GM12878 (cell line): ENCODE data around the gene FOXK1. TPM values are rescaled to one million over a fixed set of nuclear protein-coding genes. Genes with fewer than 3 reads are reported as not detected.

Experiments
- ATAC-seq: fragments of 200-7000 bp; cut with Tn5 transposase; 3 replicates; pipeline ENCODE4 v1.9.1; 2020; ENCODE audit warnings: mild to moderate bottlenecking, moderate library complexity
- BruUV-seq: library from RNA; stranded (reverse); fragments of 400-500 nt; replicated peaks from 2 replicates; lab custom pipeline; 2021; lab: Mats Ljungman, UMichigan
- CTCF ChIA-PET: fragments of 300-600 bp; sonication (Branson Sonifier 250); formaldehyde crosslinking; extraction: SDS; loops from one replicate; lab custom pipeline; 2021; ENCODE audit warnings: inconsistent platforms; lab: Yijun Ruan, JAX
- POLR2A ChIA-PET: fragments of 350-600 bp; formaldehyde crosslinking; extraction: SDS; loops from one replicate; lab custom pipeline; 2021; ENCODE audit warnings: inconsistent platforms; lab: Charles Lee
- RAD21 ChIA-PET: fragments of 300-600 bp; sonication (Branson Sonifier 250); formaldehyde crosslinking; loops from one replicate; lab custom pipeline; 2023; ENCODE audit warnings: antibody characterized with exemption; ENCODE audit not compliant: unreplicated experiment; lab: Charles Lee
- SMC1A ChIA-PET: fragments of 300-600 bp; sonication (Branson Sonifier 250); formaldehyde crosslinking; loops from one replicate; lab custom pipeline; 2023; ENCODE audit not compliant: unreplicated experiment, uncharacterized antibody; lab: Charles Lee
- DNase-seq: peaks from one replicate; pipeline ENCODE4 v3.0.0-alpha.2; 2011; ENCODE audit warnings: low read depth, low spot score
- FAIRE-seq: peaks from 3 replicates; lab custom pipeline; 2011; peaks lifted over from hg19 to GRCh38; lab: Jason Lieb, UNC
- H2AFZ ChIP-seq: 2 replicates; pipeline ENCODE4 v1.6.0; 2011; ENCODE audit warnings: low read depth, low read length, control low read depth; ENCODE audit not compliant: control insufficient read depth
- H3K27ac ChIP-seq: 2 replicates; pipeline ENCODE4 v1.5.1; 2011; ENCODE audit warnings: control low read depth; ENCODE audit not compliant: control insufficient read depth, insufficient read depth
- H3K27me3 ChIP-seq, 2 experiments: replicated peaks in 1 of 2; 2 replicates each; pipeline versions ENCODE4 v1.6.0 to v1.6.1; 2011; ENCODE audit warnings: low read length in 1 of 2; ENCODE audit not compliant: control insufficient read depth in 2 of 2, insufficient read depth in 2 of 2
- H3K36me3 ChIP-seq, 2 experiments: 2 replicates each; pipeline ENCODE4 v1.5.1; 2011; ENCODE audit warnings: low read length in 1 of 2; ENCODE audit not compliant: control insufficient read depth in 2 of 2, insufficient read depth in 2 of 2
- H3K4me1 ChIP-seq: 2 replicates; pipeline ENCODE4 v1.6.1; 2011; ENCODE audit warnings: mild to moderate bottlenecking, low read length, moderate library complexity, mixed read lengths; ENCODE audit not compliant: control insufficient read depth, insufficient read depth
- H3K4me2 ChIP-seq: 2 replicates; pipeline ENCODE4 v1.6.0; 2011; ENCODE audit warnings: control low read depth; ENCODE audit not compliant: control insufficient read depth, insufficient read depth
- H3K4me3 ChIP-seq: fragments of 200-600 bp; sonication (generic); 2 replicates; pipeline ENCODE4 v1.5.1; 2016
- H3K79me2 ChIP-seq: 2 replicates; pipeline ENCODE4 v1.6.0; 2011; ENCODE audit warnings: low read length; ENCODE audit not compliant: control insufficient read depth, insufficient read depth
- H3K9ac ChIP-seq: 2 replicates; pipeline ENCODE4 v1.8.0; 2011; ENCODE audit warnings: low read length, control low read depth, mixed read lengths; ENCODE audit not compliant: control insufficient read depth, insufficient read depth
- H3K9me3 ChIP-seq: replicated peaks from 3 replicates; pipeline ENCODE4 v1.5.1; 2011; ENCODE audit warnings: mild to moderate bottlenecking, low read length; ENCODE audit not compliant: control insufficient read depth, insufficient read depth
- H4K20me1 ChIP-seq: 2 replicates; pipeline ENCODE4 v1.6.0; 2011; ENCODE audit not compliant: control insufficient read depth, insufficient read depth
- JUND ChIP-seq: IDR thresholded peaks from 2 replicates; pipeline ENCODE4 v1.6.1; 2012; ENCODE audit warnings: low read depth, mild to moderate bottlenecking, low read length, improper control_type of control experiment, moderate library complexity
- NR2C2 ChIP-seq: IDR thresholded peaks from 2 replicates; pipeline ENCODE4 v1.6.1; 2011; ENCODE audit warnings: borderline replicate concordance, low read depth; ENCODE audit not compliant: control insufficient read depth, insufficient read length
- SIN3A ChIP-seq: IDR thresholded peaks from 2 replicates; pipeline ENCODE4 v1.6.1; 2012; ENCODE audit warnings: low read depth, low read length, improper control_type of control experiment
- SRF ChIP-seq, 2 experiments: IDR thresholded peaks; 2 replicates each; pipeline ENCODE4 v1.6.1; 2011; ENCODE audit warnings: low read depth in 2 of 2, low read length in 2 of 2, mild to moderate bottlenecking in 1 of 2, moderate library complexity in 1 of 2
- WGBS: methylation state at CpG from one replicate; pipeline ENCODE4 v1.1.6; 2016; ENCODE audit warnings: low lambda C conversion rate; ENCODE audit not compliant: insufficient replicate concordance, insufficient coverage; ENCODE audit errors: missing lambda C conversion rate; 5-methylcytosine and 5-hydroxymethylcytosine counted together
- in situ Hi-C: fragments of 300-500 bp; cut with MboI; formaldehyde crosslinking; loops from 9 replicates; pipeline ENCODE4 v1.14.3; 2018; ENCODE audit warnings: mixed read lengths
- intact Hi-C: fragments of 100-400 bp; cut with micrococcal nuclease; formaldehyde crosslinking; loops from one replicate; pipeline ENCODE4 v1.14.2; 2022; ENCODE audit not compliant: unreplicated experiment
- polyA plus RNA-seq, 11 experiments: library from polyadenylated mRNA; depleted of rRNA in 4 of 11; unstranded in 6 of 11; stranded (reverse) in 5 of 11; fragments of >200 nt; fragmentation: Nextera tagmentation in 4 of 11; fragmentation: Illumina TruSeq in 1 of 11; extraction: Ambion mirVana in 4 of 11; extraction: Trizol in 1 of 11; gene quantifications; 1 replicate in 1 of 11; 2 replicates in 10 of 11; pipeline versions ENCODE4 v1.2.1 to v1.2.3, GENCODE V29; 2011 to 2016; ENCODE audit warnings: inconsistent platforms in 2 of 11, missing spikeins in 2 of 11, low read depth in 1 of 11
- total RNA-seq, 4 experiments: library from RNA; depleted of rRNA in 3 of 4; stranded (reverse); fragments of >200 nt in 3 of 4; fragmentation: Illumina TruSeq in 1 of 4; extraction: Trizol in 1 of 4; gene quantifications; 2 replicates each; pipeline versions ENCODE4 v1.2.1 to v1.2.3, GENCODE V29; 2013 to 2021

FOXK1 gene
- total and polyA plus RNA-seq, 10 of the 15 experiments (the other 5 are each of a cell fraction or from before 2014, with no cell fraction given): 0.24 to 31.8 (median 4.5) TPM

DNA sequence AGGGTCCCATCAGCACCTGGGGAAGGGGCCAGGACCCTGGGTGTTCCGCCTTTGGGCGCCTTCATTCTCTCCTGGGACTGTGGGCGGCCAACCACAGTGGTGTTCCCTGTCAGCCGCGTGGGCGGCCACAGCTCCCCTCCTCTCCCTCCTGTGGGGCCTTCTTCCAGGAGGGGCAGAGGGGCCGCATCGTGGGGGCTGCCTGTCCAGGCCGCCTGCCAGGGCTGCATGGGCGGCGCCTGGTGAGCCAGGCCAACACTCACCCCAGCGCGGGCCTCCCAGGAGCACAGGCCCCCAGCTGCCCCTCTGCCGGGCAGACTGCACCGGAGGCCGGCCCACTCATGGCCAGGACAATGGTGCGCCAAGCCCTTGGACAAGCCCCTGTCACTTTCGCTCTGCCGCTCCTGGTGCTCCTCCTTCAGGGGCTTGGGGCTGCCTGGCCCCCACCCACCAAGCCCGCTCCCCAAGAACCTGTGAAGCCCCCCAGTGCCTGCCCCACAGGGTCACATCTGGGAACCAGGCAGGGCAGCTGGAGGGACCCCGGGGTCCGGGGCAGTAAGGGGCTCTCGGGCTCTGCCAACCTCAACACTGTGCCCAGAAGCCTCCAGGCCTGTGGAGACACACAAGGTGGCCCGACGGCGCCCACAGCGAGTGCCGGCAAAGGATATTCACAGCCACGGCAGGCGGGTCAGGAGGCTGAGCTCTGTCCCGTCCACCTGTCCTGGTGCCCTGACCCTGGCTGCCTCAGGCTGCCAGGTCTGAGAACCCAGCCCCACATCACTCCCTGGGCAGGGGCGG lies 136.1 kb downstream of the FOXK1 start:
- CTCF ChIA-PET: no interaction called here
- H3K9me3 ChIP-seq: no peaks in the 10 kb centered on the region; the same call in 2 of the 3 replicates
- no peaks in the 10 kb centered on the region for H3K79me2 ChIP-seq
- RAD21 ChIA-PET: no interaction called here
- POLR2A ChIA-PET: no interaction called here
- intact Hi-C loops: no loop called here
- no peak overlapping the region for H2AFZ ChIP-seq
- H3K36me3 ChIP-seq: no peaks in the 10 kb centered on the region
- H3K4me2 ChIP-seq: no peak overlapping the region
- SMC1A ChIA-PET: no interaction called here
- H3K4me1 ChIP-seq: no peaks in the 10 kb centered on the region
- FAIRE-seq (no peak), ATAC-seq (no peak)
- no peak overlapping the region for H3K9ac ChIP-seq
- no peaks in the 10 kb centered on the region for H4K20me1 ChIP-seq
- no peak overlapping the region for H3K27ac ChIP-seq
- no peak overlapping the region for H3K4me3 ChIP-seq
- TF ChIP-seq SRF (IDR thresholded peaks at IDR 0.05; ENCODE audit: low read depth in 2 of 2, low read length in 2 of 2): no peak
- no peak for TF ChIP-seq JUND
- TF ChIP-seq, all 136 proteins: peak for 0
- WGBS: 56% methylated on average over 32 of the region's 32 CpGs
- no TSS peak for BruUV-seq
- H3K27me3 ChIP-seq: no peaks in the 10 kb centered on the region
- DNase-seq: no peak
- in situ Hi-C loops: no loop called here

DNA sequence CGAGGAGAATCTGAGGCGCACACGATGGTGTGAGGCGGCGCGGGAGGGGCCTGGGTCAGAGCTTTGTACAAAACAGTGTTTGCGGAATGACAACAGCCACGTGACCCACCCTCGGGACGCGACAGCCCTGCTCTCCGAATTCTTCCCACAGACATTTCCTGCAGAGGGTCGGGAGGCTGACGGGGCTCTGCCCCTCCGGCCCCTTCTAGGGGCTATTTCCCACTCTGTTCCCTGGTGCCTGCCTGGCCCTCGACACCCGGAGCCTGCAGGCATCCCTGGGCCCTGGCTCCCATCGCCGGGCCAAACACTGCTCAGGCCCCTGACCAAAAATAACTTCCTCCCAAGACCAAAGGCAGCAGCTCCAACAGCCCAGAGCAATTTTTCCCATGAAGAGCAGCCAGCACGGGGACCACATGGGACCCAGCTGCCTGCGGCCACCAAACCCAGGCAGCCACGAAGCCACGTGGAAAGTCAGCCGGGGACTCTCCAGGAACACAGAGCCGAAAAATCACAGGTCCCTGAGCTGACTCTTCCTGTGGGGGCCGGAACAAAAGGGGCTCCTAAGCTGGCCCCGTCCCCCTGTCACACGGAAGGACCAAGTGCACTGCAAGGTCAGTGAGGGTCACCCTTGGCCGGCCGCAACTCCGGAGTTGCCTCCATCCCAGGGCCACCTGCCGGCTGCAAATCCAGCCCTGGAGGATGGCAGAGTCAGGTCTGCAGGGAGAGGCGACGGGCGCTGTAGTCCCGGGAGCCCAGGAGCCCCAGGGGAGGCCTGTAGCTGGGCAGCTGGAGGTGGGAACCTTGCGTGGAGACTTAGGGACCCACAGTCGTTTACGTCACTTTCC lies 137.7 kb downstream of the FOXK1 start:
- H4K20me1 ChIP-seq: no peaks in the 10 kb centered on the region
- in situ Hi-C loops (no loop called here), intact Hi-C loops (loop anchor here (10.0 kb wide), 1 partner anchor 155 kb away; no protein-coding TSS in a partner anchor)
- no peak overlapping the region for H2AFZ ChIP-seq
- H3K36me3 ChIP-seq: no peaks in the 10 kb centered on the region
- TF ChIP-seq NR2C2: no peak
- TF ChIP-seq SIN3A: no peak
- 64% methylated on average over 34 of the region's 39 CpGs for WGBS
- no peak overlapping the region for H3K27ac ChIP-seq
- H3K27me3 ChIP-seq: no peaks in the 10 kb centered on the region
- FAIRE-seq (no peak), DNase-seq (no peak), ATAC-seq (no peak)
- RAD21 ChIA-PET: no interaction called here
- POLR2A ChIA-PET: no interaction called here
- H3K4me3 ChIP-seq: no peak overlapping the region
- no peaks in the 10 kb centered on the region for H3K4me1 ChIP-seq
- H3K9me3 ChIP-seq: no peaks in the 10 kb centered on the region
- H3K9ac ChIP-seq: no peak overlapping the region
- BruUV-seq: no TSS peak
- CTCF ChIA-PET: interaction anchor here (0.6 kb wide), 1 partner anchor 337 kb away, joined by 3 read pairs; no protein-coding TSS in a partner anchor
- no peak overlapping the region for H3K4me2 ChIP-seq
- SMC1A ChIA-PET: no interaction called here
- no peaks in the 10 kb centered on the region for H3K79me2 ChIP-seq
